HT1080 (cell line): Measurements from ENCODE around the gene TULP1. TPM values are rescaled to one million over a fixed set of nuclear protein-coding genes. Genes with fewer than 3 reads are reported as not detected.
A peak's percentile ranks its signal among the peaks of the same experiment; 100 is the strongest.

ENCODE experiments used
- DNase-seq: peaks from one replicate; pipeline ENCODE4 v3.0.0-alpha.2; 2015; ENCODE audit warnings: low read depth
- total RNA-seq: library from RNA; depleted of rRNA; stranded (reverse); fragments of >200 nt; shearing (Covaris generic); gene quantifications from 2 replicates; pipeline ENCODE4 v1.2.3, GENCODE V29; 2014

The TULP1 gene
- total RNA-seq, 1 experiment from 2014 or later, result not detected

DNA sequence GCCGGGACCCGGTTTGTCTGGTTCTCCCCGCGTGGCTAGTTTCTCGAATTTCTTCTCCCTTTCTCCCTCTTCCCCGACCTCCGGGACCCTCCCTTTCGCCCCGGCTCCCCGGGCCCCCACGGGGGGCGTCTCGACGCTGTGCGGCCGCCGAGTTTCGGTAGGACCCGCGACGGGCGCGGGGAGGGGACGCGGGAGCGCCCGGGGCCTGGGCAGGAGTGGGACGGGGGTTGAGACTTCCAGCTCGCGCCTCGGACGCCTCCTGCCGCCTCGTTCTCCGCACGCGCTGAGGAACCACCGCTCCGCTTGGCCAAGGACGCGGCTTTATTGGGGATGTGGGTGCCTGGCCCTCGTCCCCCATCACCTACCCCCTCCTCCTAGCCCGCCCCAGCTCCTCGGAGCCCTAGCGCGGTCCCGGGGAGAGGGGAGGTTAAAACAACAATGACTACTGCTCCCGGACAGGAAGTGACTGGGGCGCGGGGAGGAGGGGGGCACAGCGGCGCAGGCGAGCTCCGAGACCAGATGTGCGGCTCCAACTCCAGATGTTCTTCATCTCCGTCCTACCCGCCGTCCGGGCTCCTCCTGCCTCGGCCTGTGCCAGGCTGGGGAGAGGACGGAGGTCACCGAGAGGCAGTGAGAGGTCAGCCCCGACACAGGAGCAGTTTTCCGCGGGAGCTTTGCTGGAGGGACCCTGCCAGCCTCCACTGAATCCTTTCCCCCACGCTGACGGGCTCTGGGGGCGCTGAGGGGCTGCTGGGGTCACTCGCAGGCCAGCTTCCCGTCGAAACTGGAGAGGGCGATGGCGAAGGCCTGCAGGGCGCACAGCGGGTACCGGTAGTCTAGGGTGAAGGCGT lies 14.9 kb downstream of the TULP1 start:
- peak; percentile 43 for DNase-seq

DNA sequence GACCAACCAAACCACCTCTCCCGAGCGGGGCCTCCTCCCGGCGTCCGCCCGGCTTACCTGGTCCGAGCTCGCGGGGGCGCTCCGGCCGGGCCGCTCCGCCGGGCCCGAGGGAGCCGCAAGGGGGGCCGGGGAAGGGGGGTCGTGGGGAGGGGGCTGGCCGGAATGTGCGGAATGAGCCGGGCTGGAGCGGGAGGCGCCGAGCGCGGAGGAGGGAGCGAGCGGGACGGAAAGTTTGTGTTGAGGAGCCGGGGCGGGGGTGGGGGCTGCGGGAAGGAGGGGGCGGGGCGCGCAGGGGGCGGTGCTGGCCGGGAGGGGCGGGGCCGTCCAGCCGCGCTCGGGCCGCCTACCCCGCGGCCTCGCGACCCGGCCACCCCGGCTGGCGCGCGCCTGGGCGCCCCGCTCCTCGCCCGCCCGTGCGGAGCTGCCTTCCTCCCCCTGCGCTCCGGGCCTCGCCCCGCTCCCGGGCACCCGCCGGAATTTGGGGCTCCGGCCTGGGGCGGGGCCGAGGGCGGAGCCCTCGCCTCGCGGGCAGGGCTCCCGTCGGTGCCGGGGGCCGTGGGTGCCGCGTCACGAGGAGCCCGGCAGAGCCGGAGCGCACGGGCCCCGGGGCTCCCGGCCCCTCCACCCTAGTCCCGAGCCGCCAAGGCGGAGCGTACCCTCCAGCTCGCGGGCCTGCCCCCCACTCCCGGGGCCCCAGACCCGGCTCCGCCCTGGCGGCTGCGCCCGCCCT lies 15.7 kb downstream of the TULP1 start, which contains the start of gene TEAD3:
Gene TEAD3, minus strand, starts transcription at position 239 of the 730 bp plus-strand sequence.
- DNase-seq, result no peak

DNA sequence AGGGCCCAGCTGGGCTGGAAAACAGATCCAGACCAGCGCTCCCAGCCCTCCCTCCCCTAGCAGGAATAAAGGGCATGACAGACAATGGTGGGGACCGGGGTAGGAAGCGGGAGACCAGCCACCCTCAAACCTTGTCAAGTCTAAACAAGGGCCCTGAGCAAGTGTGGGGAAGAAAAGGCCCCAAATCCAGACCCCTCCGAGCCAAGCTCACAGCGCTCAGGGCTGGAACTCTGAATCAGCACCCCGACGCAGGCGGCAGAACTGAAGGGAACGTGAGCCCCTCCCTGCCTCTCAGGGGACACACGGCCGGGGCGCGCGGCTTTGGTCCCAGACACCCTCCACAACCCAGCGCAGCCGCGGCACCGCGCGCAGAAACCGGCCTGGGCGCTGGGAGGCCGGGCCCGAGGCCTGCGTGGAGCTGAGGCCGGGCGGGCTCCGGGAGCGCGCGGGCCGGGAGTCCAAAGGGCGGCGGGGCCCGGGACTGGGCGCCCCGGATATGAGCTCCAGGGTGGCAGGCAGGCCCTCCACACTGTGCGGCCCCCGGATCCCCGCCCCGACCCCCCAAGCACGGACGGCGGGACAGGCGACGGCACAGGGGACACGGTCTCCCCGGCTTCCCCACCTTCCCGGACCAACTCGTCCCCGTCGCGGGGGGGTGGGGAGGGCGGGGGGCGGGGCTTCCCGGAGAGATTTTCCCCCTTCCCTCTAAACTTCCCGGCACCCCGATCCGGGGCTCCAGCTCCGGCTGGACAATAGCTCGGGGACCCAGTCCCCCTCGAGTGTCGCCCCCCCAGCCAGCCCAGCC lies 16.5 kb downstream of the TULP1 start:
- DNase-seq, result no peak

DNA sequence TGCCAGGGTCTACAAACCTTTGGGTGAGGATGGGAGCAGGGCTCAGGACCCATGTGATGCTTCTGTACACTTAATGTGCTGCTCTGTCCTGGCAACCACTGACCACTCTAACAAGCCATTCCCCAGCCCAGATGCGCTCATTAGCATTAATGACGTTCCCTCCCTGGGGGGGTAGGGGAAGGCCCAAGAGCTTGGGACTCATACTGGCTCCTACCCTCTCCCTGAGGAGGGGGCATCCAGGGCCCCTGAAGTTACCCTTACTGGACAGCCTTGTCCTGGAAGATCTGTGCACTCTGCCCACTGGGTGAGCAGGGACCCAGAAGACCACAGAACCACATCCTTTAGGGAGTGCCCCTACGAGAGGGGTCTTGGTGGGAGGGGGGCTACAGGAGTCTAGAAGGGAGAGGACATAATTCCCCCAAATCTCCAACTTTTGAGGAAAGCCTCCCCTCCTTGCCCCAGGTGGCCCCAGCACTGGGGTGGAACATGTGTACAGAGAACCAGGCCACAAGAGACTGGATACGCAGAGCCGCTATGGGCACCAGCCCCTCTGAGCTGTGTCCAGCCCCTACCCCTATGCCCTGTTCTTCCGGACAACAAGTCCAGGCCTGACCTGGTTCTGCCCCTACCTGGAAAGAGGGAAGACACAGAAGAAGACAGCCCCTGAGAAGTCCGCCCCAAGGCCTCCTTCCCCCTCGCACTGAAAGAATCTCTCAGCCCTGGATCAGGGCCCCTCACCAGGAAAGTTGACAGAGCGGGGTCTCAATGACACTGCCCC lies 17.2 kb downstream of the TULP1 start:
- no peak for DNase-seq

DNA sequence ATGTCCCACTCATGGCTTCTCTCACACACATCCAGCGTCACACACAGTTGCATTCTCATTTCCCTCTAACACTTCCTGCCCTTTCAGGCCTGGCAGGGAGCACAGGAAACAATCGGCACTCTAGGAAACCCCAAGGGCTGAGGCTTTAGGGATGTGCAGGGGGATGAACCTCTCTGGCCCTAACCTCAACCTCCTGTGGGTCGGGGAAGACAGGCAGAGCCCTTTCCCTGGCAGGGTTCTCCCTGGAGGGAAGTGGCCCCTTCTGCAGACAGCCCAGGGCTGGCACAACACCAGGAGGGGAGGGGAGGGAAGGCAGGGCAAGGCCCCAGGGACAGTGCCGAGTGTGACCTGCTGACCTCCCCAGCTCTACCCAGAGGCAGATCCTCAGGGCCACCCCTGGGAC lies 18.5 kb downstream of the TULP1 start:
- DNase-seq, result no peak

DNA sequence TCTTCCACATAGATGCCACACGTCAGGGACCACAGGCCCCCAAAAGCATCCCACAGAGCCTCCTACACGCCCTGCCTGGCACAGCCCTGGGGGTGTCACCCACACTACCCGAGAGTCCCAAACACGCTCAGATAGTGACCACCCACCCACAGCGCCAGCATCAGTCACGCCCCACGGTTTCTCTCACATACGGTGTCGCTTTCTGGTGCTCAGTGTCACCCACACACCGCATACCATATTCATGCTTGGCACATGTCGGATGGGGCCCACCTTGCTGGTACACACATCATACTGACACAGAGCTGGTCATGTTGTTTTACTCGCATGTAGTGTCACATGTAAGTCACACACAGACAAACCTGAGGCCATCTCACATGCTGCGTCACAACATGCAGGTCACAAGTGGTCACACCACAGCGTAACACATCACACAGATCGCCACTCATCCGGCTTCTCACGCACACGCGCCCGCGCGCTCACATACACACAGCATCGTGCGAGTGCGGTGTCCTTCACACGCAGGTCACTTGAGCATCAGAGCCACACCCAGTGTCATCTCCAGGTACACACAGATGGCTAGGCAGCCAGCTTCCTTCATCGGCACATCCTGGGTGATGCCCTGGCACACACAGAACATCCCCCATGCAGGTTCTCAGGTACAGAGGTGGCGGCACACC lies 19.3 kb downstream of the TULP1 start:
- no peak for DNase-seq

DNA sequence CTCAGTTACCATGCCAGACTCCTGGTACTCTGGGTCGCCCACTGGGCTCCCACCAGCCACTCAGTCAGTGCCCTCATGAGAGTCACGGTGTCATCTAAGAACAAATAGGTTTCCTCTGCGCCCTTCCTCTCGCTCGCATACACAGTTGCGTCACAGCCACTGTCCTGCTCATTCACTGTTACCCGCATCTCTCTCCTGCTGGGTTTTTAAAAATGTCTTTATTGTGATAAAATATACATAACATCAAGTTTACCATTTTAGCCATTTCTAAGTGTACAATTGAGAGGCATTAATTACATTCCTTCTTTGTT lies 19.8 kb downstream of the TULP1 start:
- DNase-seq, result no peak

DNA sequence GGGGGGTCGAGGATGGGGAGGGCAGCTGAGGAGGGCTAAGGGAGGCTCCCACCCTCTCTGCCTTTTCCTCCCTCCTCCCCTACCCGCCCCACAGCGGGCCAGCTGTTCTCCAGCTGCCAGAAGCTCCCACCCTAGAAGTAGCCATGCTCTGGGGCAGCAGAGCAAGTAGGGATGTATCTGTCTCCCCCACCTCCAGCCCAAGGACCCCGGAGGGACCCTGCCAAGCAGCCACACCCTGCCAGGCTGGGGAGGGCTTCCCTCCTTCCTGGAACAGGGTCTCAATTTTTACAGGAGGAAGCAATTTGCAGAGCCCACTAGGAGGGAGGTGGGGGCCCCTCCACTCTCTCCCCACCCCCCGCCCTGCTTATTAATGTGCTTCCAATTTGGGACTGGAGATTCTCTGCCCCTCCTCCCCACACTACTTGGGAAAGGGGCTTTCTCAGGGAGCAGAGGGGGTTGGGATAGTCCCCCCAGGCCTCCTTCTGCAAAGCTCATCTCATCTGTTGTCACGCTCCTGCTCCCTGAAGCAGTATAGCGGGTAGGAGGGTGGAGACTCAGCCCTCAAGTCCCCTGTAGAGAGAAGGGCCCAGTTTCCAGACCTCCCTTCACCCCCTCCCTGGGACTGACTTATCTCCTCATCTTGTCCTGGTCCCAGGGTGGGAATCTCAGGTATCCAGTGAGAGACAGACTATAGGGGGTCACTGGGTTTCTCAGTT lies 20.3 kb downstream of the TULP1 start:
- DNase-seq, result no peak

DNA sequence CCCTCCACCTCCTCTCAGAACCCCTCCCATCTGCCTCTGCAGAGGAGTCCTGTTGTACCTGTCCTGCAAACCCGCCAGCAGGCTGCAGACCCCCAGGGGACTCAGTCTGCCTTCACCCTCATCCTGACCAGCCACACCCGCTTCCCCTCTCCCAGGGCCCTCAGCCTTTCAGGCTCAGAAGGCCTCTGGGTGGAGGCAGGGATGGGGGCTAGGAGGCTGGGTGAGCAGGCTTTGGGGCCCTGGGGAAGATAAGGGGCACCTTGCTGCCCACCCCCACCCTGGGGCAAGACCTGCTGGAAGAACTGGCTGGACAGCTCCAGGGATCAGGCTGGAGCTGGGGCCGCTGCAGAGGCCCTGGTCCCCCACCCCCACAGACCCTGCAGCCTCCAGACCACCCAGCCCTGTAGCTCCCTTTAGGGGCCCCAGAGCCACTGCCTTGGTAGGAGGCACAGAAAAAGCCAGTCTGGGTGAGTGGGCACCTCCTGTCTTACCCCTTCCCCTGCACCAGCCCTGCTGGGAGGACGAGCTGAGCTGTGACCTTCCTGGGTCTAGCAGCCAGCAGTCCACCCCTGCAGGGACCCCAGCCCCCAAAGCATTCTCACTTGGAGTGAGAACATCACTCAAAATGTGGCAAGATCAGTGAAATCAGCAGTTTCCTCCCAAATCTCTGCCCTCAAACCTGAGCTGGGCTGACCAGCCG lies 21.0 kb downstream of the TULP1 start:
- no peak for DNase-seq

DNA sequence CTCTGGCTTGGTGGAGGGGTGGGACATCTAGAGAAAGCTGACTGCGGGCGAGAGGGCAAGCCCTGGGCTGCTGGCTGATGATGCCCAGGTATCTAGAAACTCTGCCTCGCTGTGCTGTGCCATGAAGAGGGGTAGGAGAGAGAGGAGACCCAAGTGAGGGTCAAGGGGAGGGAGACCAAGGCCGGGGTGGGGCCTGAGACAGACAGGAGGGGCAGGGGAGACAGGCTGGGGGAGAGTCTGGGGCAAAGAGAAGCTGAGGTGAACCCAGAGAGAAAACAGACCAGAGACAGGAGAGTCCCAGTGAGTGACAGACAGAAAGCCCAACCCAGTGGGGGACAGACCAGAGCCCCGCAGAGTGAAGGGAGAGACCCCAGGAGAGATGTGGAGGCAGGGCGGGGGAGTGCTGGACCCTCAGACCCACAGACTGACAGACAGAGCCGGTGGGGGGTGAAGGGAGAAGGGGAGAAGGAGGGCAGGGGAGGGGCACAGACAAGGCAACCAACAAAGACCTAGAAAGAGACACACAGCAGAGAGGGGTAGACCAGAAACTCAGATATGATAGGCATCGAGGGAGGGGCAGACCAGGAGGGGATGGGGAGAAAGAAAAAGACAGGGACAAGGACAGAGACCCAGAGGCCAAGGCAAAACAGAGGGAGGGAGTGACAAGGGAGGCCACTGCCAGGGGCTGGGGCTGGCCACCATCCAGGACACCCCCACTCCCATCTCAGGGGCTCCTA lies 21.7 kb downstream of the TULP1 start:
- no peak for DNase-seq

DNA sequence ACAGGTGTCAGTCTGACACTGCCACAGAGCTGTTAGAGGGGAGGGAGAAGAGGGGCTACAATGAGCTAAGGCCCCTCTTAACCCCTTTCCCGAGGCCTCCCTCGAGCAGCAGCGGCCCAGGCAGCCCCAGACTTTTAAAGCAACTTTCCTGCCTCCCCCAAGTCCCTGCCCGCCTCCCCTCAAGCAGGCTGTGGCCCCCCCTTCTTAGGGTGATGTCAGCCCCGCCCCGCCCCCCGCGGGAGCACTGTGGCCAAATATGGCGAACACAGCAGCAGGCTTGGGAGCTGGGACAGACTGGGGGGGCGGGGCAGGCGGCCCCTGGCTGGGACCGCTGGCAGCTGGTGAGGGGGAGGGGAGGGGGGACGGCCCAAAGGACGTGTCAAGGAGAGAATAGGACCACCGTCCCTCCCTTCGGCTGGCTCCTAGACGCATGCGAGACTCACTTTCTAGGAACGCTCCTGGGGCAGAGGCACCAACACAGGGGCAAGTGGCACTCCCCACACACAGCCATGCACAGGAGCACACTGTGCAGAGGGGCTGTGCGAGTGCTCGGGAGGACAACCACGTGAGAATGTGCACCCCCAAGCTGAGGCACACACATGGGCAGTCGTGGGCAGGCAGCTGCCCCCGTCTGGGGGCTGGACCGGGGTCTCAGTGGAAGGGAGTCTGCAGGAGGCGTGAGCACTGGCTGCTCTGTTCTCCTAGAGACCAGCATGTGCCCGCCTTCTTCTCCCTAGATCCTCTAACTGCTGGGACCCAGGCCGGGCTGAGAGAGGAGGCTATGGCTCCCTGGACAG lies 22.5 kb downstream of the TULP1 start:
- no peak for DNase-seq

DNA sequence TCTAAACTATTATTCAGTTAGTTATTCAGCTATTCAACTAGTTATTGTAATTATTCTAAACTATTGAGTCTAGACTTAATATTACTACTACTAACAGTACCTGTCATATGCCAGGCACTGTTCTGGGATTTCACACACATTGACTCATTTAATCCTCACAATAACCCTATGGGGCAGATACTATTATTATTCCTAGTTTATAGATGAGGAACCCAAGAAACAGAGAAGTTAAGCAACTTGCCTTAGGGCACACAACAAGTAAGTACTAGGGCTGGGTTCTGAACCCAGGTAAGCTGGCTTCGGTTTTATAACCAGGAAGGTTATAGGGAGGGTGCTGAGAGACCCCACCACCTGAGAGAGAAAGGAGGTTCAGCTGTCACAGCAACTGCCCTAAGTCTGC lies 23.6 kb downstream of the TULP1 start:
- DNase-seq, result no peak

DNA sequence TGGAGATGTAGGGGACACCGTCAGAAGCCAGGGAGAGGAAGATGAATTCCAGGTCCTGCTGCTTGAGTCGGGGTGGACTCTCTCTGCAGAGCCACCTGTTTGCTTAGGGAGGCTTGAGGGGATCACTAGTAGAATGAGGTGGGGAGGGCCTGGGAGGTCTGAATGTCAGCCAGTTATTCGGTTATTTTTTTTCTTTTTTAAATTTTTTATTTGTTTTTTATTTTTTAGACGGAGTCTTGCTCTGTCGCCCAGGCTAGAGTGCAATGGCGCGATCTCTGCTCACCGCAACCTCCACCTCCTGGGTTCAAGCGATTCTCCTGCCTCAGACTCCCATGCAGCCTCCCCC lies 24.2 kb downstream of the TULP1 start:
- DNase-seq, result no peak

DNA sequence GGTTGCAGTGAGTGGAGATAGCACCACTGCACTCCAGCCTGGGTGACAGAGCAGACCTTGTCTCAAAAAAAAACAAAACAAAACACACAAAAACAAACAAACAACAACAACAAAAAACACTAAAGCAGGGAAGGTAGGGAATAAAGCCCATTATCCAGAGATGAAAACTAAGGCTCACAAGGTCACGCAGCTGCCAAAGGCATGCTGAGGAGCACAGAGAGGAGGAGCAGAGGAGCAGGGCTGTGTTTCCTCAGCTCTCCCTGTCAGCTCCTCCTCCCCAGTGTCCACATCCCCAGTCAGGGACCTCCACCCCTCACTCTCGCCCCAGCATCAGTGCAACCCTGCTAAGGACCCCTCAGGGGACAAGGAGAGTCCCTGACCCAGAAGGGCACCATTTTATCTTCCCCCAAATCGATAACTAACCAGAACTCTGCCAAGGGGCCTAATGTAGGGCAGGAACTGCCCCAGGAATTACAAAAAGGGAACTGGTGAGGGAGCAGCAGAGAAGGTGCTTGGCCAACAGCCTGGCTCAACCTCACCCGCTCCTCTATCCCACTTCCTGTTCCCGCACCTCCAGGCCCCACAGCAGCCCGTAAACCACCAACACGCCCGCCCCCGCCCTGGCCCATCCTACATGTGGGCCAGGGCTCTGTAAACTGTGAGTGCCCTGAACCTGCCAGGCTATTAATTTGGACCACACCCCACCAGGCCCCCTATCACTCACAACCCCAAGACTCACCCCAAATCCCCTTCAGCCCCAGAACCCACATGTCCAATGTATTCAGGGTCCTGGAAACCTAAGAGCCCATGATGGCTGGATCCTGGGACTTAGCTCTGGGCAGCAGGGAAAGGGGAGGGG lies 24.8 kb downstream of the TULP1 start:
- peak; percentile 61 for DNase-seq

DNA sequence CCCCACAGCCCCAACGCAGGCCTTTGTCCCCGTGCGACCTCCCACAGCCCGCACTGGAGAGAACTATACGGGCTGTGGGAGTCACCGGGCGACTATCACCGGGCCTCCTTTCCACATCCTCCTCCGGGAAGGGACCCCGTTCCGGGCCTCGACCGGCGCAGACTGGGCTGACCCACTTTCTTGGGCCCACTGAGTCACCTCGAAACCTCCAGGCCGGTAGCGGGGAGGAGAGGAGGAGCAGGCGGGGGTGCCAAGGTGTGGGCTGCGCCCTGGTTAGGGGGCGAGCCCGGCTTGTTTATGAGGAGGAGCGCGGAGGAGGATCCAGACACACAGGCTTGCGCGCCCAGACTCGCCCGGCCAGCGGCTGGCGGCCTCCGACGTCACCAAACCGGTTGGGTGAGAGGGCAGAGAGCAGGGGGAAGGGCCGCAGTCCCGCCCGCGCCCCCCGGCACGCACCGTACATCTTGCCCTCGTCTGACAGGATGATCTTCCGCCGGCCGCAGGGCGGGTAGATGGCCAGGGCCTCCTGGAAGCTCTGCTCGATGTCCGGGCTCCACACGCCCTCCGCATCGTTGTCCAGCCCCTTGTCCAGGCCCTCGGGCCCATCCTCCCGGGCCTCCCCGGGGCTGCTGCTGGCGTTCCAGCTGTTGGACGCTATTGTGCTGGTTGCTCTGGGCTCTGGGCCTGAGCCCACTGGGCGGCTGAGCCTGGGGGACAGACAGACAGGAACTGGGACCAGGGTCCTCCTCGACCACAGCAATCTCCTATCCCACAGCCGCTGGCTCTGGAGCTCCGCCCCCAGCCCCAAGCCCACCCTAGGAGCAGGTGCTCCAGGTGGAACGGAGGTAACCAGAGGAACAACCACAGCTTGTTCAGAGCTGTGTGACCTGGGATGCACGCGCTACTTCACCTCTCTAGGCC lies 26.4 kb downstream of the TULP1 start:
- DNase-seq, result no peak

DNA sequence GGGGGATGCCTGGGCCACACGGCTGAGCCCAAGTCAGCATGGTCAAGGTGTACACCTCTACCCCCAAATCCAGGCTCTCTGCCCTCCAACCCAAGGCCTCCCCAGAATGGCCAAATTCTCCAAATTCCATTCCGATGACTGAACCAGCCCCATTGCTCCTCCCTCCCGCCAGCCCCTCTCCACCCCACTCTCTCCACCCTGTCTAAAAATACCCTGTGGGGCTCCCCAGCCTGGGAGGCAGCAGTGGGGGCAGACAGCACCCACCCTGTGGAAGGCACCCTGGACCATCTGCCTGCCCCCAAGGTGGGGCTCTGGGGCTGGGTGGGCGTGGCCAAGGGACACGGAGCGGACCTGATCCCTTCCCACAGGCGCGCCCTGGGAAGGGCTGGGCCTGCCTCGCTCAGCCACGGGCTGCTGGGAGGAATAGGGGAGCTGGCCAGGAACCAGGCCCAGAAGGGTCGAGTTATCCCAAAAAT lies 27.3 kb downstream of the TULP1 start:
- peak; percentile 41 for DNase-seq
